ENCODE results near the gene CASP4.
A peak's percentile ranks its signal among the peaks of the same experiment; 100 is the strongest.

The CASP4 gene

DNA sequence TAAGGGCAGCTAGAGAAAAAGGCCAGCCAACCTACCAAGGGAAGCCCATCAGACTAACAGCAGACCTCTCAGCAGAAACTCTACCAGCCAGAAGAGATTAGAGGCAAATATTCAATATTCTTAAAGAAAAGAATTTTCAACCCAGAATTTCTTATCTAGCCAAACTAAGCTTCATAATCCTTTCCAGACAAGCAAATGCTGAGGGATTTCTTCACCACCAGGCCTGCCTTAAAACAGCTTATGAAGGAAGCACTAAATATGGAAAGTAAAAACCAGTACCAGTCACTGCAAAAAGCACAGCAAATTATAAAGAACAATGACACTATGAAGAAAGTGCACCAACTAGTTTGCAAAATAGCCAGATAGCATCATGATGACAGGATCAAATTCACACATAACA is 39.6 kb downstream of the CASP4 start:
- H3K4me3 ChIP-seq (ENCODE audit: low read depth, low read length), result no peak overlapping the region
- TF ChIP-seq, protein P1, sequence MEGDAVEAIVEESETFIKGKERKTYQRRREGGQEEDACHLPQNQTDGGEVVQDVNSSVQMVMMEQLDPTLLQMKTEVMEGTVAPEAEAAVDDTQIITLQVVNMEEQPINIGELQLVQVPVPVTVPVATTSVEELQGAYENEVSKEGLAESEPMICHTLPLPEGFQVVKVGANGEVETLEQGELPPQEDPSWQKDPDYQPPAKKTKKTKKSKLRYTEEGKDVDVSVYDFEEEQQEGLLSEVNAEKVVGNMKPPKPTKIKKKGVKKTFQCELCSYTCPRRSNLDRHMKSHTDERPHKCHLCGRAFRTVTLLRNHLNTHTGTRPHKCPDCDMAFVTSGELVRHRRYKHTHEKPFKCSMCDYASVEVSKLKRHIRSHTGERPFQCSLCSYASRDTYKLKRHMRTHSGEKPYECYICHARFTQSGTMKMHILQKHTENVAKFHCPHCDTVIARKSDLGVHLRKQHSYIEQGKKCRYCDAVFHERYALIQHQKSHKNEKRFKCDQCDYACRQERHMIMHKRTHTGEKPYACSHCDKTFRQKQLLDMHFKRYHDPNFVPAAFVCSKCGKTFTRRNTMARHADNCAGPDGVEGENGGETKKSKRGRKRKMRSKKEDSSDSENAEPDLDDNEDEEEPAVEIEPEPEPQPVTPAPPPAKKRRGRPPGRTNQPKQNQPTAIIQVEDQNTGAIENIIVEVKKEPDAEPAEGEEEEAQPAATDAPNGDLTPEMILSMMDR (IDR thresholded peaks at IDR 0.05; ENCODE audit: low read depth, low read length), result no peak

DNA sequence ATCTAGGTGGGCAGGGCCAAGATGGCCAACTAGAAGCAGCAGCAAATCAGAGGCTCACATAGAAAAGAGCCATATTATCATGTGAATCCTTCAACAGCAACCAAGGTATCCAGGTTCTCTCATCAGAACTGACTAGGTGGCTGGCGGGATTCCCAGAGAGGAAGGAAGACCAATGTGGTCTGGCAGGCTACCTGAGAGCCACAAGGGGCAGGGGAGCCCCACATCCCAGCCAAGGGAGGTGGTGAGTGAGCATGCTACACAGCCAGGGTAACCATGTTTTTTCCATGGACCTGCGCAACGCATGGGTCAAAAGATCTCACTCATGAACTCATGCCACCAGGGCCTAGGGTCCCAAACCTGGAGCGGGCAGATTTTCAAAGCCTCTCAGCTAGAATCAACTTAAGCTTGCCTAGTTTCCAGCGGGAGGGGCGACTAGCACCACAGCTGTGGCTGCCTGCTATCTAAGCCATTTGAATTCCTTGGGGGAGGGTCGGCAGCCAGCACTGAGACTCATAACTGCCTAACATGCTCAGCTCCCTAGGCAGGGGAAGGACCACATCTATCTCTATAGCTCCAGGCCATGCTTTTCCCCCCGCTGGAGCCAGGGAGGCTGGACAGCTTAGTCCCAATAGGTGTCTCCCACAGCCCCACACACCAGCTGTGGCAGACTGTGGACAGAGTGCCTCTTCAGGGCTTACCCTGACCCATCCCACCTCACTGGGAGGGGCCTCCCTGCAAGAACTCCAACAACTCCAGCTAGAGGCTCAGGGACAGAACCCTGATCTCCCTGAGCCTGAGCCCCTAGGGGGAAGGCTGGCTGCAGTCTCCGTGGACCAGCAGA is 41.4 kb downstream of the CASP4 start:
- TF ChIP-seq, protein P1 (IDR thresholded peaks at IDR 0.05; ENCODE audit: low read depth, low read length), result no peak
- H3K4me3 ChIP-seq (ENCODE audit: low read depth, low read length), result no peak overlapping the region

DNA sequence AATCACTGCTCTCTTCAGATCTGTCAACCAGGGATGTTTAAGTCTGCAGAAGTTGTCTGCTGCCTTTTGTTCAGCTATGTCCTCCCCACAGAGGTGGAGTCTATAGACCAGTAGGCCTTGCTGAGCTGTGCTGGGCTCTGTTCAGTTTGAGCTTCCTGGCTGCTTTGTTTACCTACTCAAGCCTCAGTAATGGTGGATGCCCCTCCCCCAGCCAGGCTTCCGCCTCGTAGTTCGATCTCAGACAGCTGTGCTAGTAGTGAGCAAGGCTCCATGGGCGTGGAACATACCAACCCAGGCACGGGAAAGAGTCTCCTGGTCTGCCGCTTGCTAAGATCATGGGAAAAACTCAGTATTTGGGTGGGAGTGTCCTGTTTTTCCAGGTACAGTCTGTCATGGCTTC is 42.5 kb downstream of the CASP4 start:
- no peak overlapping the region for H3K4me3 ChIP-seq (ENCODE audit: low read depth, low read length)
- TF ChIP-seq, protein P1 (IDR thresholded peaks at IDR 0.05; ENCODE audit: low read depth, low read length), result no peak

DNA sequence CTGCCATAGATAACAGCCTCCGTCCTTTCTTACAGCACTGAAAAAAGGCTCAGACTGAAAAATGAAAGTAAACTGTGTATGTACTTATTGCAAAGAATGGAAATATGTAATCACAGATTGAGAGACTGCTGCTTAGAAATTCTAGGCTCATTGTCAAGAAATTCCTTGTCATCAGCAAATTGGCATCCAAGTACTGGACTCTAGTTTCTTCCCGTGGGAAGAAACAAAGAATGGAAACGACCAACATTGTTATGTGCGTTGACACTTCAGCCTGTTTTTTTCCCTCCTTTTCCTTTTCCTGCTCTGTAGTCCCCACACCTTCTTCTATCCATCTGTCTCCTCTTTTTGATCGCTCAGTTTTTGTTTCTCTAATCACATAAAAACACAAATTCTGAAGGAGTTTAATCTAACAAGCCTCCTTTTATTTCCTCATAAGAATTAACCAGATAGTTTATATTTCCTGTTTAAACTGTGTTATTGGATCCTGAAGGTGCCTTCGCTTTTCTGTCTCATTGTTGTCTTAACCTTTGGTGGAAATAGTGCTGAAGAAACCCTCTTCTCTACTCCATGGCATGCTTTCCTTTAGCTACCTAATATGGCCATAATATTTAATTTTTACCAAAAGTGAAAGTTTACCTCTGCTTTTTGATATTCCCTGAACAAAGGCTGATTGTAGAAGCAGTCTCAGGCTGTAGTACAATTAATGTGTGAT is 50.1 kb downstream of the CASP4 start:
- TF ChIP-seq, protein P1 (IDR thresholded peaks at IDR 0.05; ENCODE audit: low read depth, low read length), result no peak
- H3K4me3 ChIP-seq (ENCODE audit: low read depth, low read length), result peak overlapping the region; percentile 49

DNA sequence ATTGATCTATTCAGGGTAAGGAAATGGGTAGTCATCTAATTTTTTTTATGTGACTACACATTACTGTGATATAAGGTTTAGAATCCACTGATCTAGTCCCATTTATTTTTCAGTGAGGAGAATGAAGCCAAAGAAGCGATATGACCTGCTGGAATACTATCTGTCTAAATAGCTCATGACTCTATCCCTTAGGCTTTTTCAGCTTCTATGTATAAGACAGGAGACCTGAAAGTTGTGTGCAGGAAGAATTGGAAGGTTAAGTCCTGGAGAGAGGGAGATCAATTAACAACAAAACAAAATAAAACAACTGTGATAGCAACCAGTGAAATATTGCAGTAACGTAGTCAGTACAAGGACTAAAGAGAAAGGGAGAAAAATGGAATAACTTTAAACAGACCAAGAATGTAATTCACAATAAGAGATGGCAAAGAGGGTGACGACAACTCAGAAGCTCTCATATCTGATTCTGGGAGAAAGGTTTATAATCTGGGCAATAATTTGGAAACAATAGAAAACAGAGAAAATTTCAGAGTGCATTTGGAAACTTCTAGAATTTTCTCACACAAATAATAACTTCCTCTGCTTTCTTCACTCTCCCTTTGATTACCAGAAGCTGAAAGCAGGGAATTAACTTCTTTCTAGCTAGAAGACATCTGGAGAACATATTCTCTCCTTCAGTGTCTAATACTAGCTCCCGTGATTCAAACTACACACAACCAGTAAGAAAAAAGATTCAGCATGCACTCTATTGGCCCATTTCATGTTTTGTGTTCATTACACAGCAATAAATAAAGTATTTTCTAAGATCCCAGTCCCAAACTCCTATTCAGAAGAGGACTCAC is 50.9 kb downstream of the CASP4 start:
- TF ChIP-seq, protein P1 (IDR thresholded peaks at IDR 0.05; ENCODE audit: low read depth, low read length), result no peak

DNA sequence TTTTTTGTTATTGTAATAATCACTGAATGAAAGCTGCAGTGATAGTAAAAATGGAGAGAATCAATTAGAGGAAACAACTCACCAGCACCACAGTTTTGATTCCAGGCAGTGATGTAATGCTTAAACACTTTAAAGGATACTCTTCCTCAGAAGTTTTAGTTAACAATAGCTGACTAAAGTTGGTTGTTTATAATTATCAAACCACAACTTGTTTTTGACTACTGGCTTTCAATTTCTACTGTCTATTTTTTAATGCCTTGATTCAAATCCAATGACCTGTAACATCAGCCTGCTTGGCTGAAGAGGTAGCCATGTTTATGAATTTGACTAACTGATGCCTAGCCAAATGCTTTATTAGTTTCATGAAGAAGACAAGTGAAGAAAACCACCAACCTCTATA is 51.9 kb downstream of the CASP4 start:
- TF ChIP-seq, protein P1 (IDR thresholded peaks at IDR 0.05; ENCODE audit: low read depth, low read length), result no peak
- no peak overlapping the region for H3K4me3 ChIP-seq (ENCODE audit: low read depth, low read length)

More for the DNA sequence above, 50.9 kb downstream of the CASP4 start:
- peak overlapping the region; percentile 49 for H3K4me3 ChIP-seq (ENCODE audit: low read depth, low read length)
